Transverse colon (tissue), 4 donors: Measurements from ENCODE around the gene ITGA1. TPM values are rescaled to one million over a fixed set of nuclear protein-coding genes. Genes with fewer than 3 reads are reported as not detected.

Experiments used
- DNase-seq: peaks from one replicate; pipeline ENCODE4 v3.0.0-alpha.2; 2019
- H3K27ac ChIP-seq, 4 donors: fragments of 200-600 bp; sonication (generic); 2 replicates each; pipeline ENCODE4 v1.5.1; 2016 to 2018; ENCODE audit warnings: inconsistent platforms in 4 of 4
- H3K27me3 ChIP-seq: fragments of 200-600 bp; sonication (generic); 2 replicates; pipeline ENCODE4 v1.5.1; 2017; ENCODE audit warnings: inconsistent platforms
- H3K36me3 ChIP-seq, 4 donors: fragments of 200-600 bp; sonication (generic); 2 replicates each; pipeline ENCODE4 v1.5.1; 2017 to 2019; ENCODE audit warnings: inconsistent platforms in 4 of 4
- H3K4me1 ChIP-seq, 4 donors: fragments of 200-600 bp; sonication (generic); 2 replicates each; pipeline ENCODE4 v1.5.1; 2017 to 2020; ENCODE audit warnings: inconsistent platforms in 4 of 4
- H3K4me3 ChIP-seq, 4 donors: fragments of 200-600 bp; sonication (generic); 1 replicate in 1 of 4; 2 replicates in 3 of 4; pipeline versions ENCODE4 v1.5.1 to v1.6.1; 2017 to 2019; ENCODE audit warnings: inconsistent platforms in 4 of 4
- H3K9me3 ChIP-seq, 2 donors: fragments of 200-600 bp; sonication (generic); 2 replicates each; pipeline ENCODE4 v1.5.1; 2017 to 2019; ENCODE audit warnings: inconsistent platforms in 2 of 2
- EP300 ChIP-seq: sonication (generic); formaldehyde crosslinking; IDR thresholded peaks from one replicate; pipeline ENCODE4 v1.6.1; 2017; ENCODE audit warnings: antibody characterized with exemption, low read depth
- POLR2A ChIP-seq: fragments of 450-650 bp; IDR thresholded peaks from one replicate; pipeline ENCODE4 v1.6.1; 2016; ENCODE audit warnings: antibody characterized with exemption, mild to moderate bottlenecking, moderate library complexity
- POLR2AphosphoS5 ChIP-seq, 3 donors: sonication (generic); formaldehyde crosslinking; IDR thresholded peaks; one replicate each; pipeline ENCODE4 v1.6.1; 2016; ENCODE audit warnings: antibody characterized with exemption in 3 of 3
- WGBS, 2 donors: methylation state at CpG; one replicate each; pipeline ENCODE4 v1.1.5; 2018; ENCODE audit warnings: low coverage in 1 of 2; 5-methylcytosine and 5-hydroxymethylcytosine counted together
- in situ Hi-C, 4 donors: fragments of 200-750 bp; cut with MboI; loops; one replicate each; pipeline versions ENCODE4 v1.15.0 to v1.15.1; 2017; ENCODE audit warnings: low sequenced_read_pairs in 3 of 4, low pct_ligation_motif_present in 1 of 4, low pct_unique_long_range_greater_than_20kb in 1 of 4
- intact Hi-C: fragments of 100-400 bp; cut with DNase I; formaldehyde crosslinking; loops from one replicate; pipeline ENCODE4 v1.15.1; 2023; ENCODE audit warnings: low total_unique reads
- total RNA-seq, 4 donors: library from RNA; depleted of rRNA; stranded (reverse); fragments of >200 nt; gene quantifications; one replicate each; pipeline ENCODE4 v1.1.0, GENCODE V29; 2016
- TF ChIP-seq, protein P1 (sequence below), 5 experiments: fragments of 200-600 bp in 3 of 5; fragments of 450-650 bp in 2 of 5; sonication (generic) in 3 of 5; IDR thresholded peaks; 1 replicate in 2 of 5; 2 replicates in 3 of 5; pipeline ENCODE4 v1.5.1; 2016 to 2017; ENCODE audit warnings: antibody characterized with exemption in 5 of 5, inconsistent platforms in 3 of 5, mild to moderate bottlenecking in 2 of 5, moderate library complexity in 1 of 5

The ITGA1 gene
- total RNA-seq, 4 donors from 2014 or later, result 42.6 to 83.2 (median 48.0) TPM

- H3K27ac ChIP-seq, result peak overlapping the region in 1 of 4 donors; percentile 20
- no peak for DNase-seq
- TF ChIP-seq, protein P1, sequence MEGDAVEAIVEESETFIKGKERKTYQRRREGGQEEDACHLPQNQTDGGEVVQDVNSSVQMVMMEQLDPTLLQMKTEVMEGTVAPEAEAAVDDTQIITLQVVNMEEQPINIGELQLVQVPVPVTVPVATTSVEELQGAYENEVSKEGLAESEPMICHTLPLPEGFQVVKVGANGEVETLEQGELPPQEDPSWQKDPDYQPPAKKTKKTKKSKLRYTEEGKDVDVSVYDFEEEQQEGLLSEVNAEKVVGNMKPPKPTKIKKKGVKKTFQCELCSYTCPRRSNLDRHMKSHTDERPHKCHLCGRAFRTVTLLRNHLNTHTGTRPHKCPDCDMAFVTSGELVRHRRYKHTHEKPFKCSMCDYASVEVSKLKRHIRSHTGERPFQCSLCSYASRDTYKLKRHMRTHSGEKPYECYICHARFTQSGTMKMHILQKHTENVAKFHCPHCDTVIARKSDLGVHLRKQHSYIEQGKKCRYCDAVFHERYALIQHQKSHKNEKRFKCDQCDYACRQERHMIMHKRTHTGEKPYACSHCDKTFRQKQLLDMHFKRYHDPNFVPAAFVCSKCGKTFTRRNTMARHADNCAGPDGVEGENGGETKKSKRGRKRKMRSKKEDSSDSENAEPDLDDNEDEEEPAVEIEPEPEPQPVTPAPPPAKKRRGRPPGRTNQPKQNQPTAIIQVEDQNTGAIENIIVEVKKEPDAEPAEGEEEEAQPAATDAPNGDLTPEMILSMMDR (IDR thresholded peaks at IDR 0.05), result no peak
- no peak for TF ChIP-seq EP300
- no peak for TF ChIP-seq POLR2A
- no peak for TF ChIP-seq POLR2AphosphoS5 (IDR thresholded peaks at IDR 0.05)
- in situ Hi-C loops, result no loop called here
- H3K27me3 ChIP-seq, result no peaks in the 10 kb centered on the region
- no peaks in the 10 kb centered on the region for H3K9me3 ChIP-seq
- peaks cover 5 to 22% (median 7%) of the 10 kb centered on the region in 4 donors for H3K4me1 ChIP-seq
- no peak overlapping the region for H3K4me3 ChIP-seq
- peaks cover 0 to 7% (median 3%) of the 10 kb centered on the region in 4 donors for H3K36me3 ChIP-seq
- intact Hi-C loops, result no loop called here
- WGBS, 2 donors, result 68 to 74% methylated on average over 4 to 5 of the region's 5 CpGs
Observed at GRCh38 chr5:52898961-52899680, 111.4 kb downstream of the ITGA1 start.

- peaks cover 0 to 7% (median 3%) of the 10 kb centered on the region in 4 donors for H3K36me3 ChIP-seq
- 72 to 74% methylated on average over 2 of the region's 2 CpGs for WGBS, 2 donors
- in situ Hi-C loops (loop anchor here (25.0 kb wide), 2 partner anchors 116 to 216 kb away; partner anchors contain the start of genes ITGA1 (in 3 of the 4) and PELO (in 3 of the 4)), intact Hi-C loops (no loop called here)
- no peak for DNase-seq
- H3K27me3 ChIP-seq, result no peaks in the 10 kb centered on the region
- H3K9me3 ChIP-seq, result no peaks in the 10 kb centered on the region
- TF ChIP-seq, protein P1 (IDR thresholded peaks at IDR 0.05), result no peak
- H3K4me1 ChIP-seq, result peaks cover 0 to 9% (median 4%) of the 10 kb centered on the region in 4 donors
- H3K4me3 ChIP-seq, result no peak overlapping the region
- H3K27ac ChIP-seq, result no peak overlapping the region
Observed at GRCh38 chr5:52903142-52903541, 115.4 kb downstream of the ITGA1 start.

DNA sequence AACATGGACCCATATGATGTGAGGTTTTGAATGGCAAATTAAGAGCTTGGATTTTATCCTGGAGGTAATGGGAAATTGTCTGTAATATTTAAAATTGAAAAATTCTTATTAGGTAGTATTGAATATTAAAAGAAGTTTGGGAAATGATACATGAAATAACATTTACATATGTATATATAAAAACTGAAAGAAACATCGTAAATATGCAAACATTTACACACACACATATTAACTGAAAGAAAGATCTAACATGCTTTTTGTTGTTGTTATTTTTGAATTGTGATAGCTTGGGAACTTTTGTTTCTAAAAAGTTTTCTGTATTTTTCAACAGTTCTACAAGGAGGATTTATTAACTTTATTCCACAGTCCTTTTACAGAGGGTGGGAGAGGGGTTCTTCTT is 118.6 kb downstream of the ITGA1 start:
- 81 to 93% methylated on average over 1 of the region's 1 CpG for WGBS, 2 donors
- no peaks in the 10 kb centered on the region for H3K9me3 ChIP-seq
- no peak overlapping the region for H3K4me3 ChIP-seq
- no peaks in the 10 kb centered on the region for H3K27me3 ChIP-seq
- H3K4me1 ChIP-seq, result peaks cover 0 to 15% (median 2%) of the 10 kb centered on the region in 4 donors
- in situ Hi-C loops, result loop anchor here (25.0 kb wide), 2 partner anchors 119 to 219 kb away; partner anchors contain the start of genes ITGA1 (in 3 of the 4) and PELO (in 3 of the 4)
- no peak overlapping the region for H3K27ac ChIP-seq
- peaks cover 0 to 2% (median under 1%) of the 10 kb centered on the region in 4 donors for H3K36me3 ChIP-seq
- intact Hi-C loops, result no loop called here
- no peak for DNase-seq
- TF ChIP-seq POLR2A, result no peak
- no peak for TF ChIP-seq EP300
- no peak for TF ChIP-seq POLR2AphosphoS5 (IDR thresholded peaks at IDR 0.05)
- TF ChIP-seq, protein P1 (IDR thresholded peaks at IDR 0.05), result no peak

- H3K4me1 ChIP-seq, result peaks cover 0 to 15% (median 2%) of the 10 kb centered on the region in 4 donors
- in situ Hi-C loops (loop anchor here (25.0 kb wide), 2 partner anchors 120 to 220 kb away; partner anchors contain the start of genes ITGA1 (in 3 of the 4) and PELO (in 3 of the 4)), intact Hi-C loops (no loop called here)
- 62 to 78% methylated on average over 3 to 4 of the region's 4 CpGs for WGBS, 2 donors
- no peaks in the 10 kb centered on the region for H3K36me3 ChIP-seq
- TF ChIP-seq EP300 (no peak), POLR2A (no peak), POLR2AphosphoS5 (IDR thresholded peaks at IDR 0.05) (no peak)
- TF ChIP-seq, protein P1 (IDR thresholded peaks at IDR 0.05), result no peak
- H3K4me3 ChIP-seq, result no peak overlapping the region
- H3K27ac ChIP-seq, result no peak overlapping the region
- no peaks in the 10 kb centered on the region for H3K27me3 ChIP-seq
- DNase-seq, result no peak
- H3K9me3 ChIP-seq, result no peaks in the 10 kb centered on the region
Observed at GRCh38 chr5:52906845-52907244, 119.1 kb downstream of the ITGA1 start.
